Measurements from ENCODE around the gene SAPCD1. TPM values are rescaled to one million over a fixed set of nuclear protein-coding genes. Genes with fewer than 3 reads are reported as not detected.

SAPCD1 gene
- total RNA-seq, 1 donor from 2014 or later, result 1.2 TPM

GRCh38 chr6:31811645-31812044 is 49.2 kb downstream of the SAPCD1 start:
- H3K4me1 Mint-ChIP-seq (ENCODE audit: low read depth, unreplicated experiment), result peaks cover 8% of the 10 kb centered on the region
- no peaks in the 10 kb centered on the region for H4K20me1 ChIP-seq (ENCODE audit: insufficient read depth, low read length)
- no peak overlapping the region for H3K4me3 Mint-ChIP-seq (ENCODE audit: unreplicated experiment)
- DNase-seq (ENCODE audit: low read depth), result no peak
- H3K27ac Mint-ChIP-seq (ENCODE audit: unreplicated experiment), result no peak overlapping the region
- H3K4me3 ChIP-seq (ENCODE audit: insufficient read depth, low read depth, low read length), result no peak overlapping the region
- TF ChIP-seq EZH2 (IDR thresholded peaks at IDR 0.05; ENCODE audit: insufficient read depth, low read length) (no peak), CTCF (IDR thresholded peaks at IDR 0.05; ENCODE audit: insufficient read depth, low read depth, low read length) (no peak)
- no peaks in the 10 kb centered on the region for H3K36me3 ChIP-seq (ENCODE audit: insufficient read depth, low read length)
- no peaks in the 10 kb centered on the region for H3K79me2 ChIP-seq (ENCODE audit: insufficient read depth, low read length)
- H3K4me2 ChIP-seq (ENCODE audit: low read length), result no peak overlapping the region
- peaks cover 1% of the 10 kb centered on the region for H3K36me3 Mint-ChIP-seq (ENCODE audit: low read depth, unreplicated experiment)
- H3K9me3 Mint-ChIP-seq (ENCODE audit: unreplicated experiment), result peaks cover 2% of the 10 kb centered on the region
- H2AFZ ChIP-seq (ENCODE audit: low read depth, low read length), result no peak overlapping the region
- H3K9me3 ChIP-seq (ENCODE audit: insufficient read depth, low read depth, low read length), result no peaks in the 10 kb centered on the region
- H3K27me3 ChIP-seq (ENCODE audit: insufficient read depth, low read length), result no peaks in the 10 kb centered on the region
- H3K27me3 Mint-ChIP-seq (ENCODE audit: low read depth, unreplicated experiment), result no peaks in the 10 kb centered on the region
- H3K9ac ChIP-seq (ENCODE audit: low read length), result no peak overlapping the region
- no peak overlapping the region for H3K27ac ChIP-seq (ENCODE audit: low read depth, low read length)
- peaks cover 9% of the 10 kb centered on the region for H3K4me1 ChIP-seq (ENCODE audit: insufficient read depth, low read length)
- no peak for FAIRE-seq

- Histone ChIP-seq H3K9ac (ENCODE audit: low read length) (peak overlapping the region; percentile 66), H4K20me1 (ENCODE audit: insufficient read depth, low read length) (peaks cover 12% of the 10 kb centered on the region), H3K79me2 (ENCODE audit: insufficient read depth, low read length) (peaks cover 12% of the 10 kb centered on the region), H3K27ac (ENCODE audit: low read depth, low read length) (peak overlapping the region; percentile 35), H2AFZ (ENCODE audit: low read depth, low read length) (no peak overlapping the region), H3K36me3 (ENCODE audit: insufficient read depth, low read length) (no peaks in the 10 kb centered on the region), H3K9me3 (ENCODE audit: insufficient read depth, low read depth, low read length) (no peaks in the 10 kb centered on the region), H3K27me3 (ENCODE audit: insufficient read depth, low read length) (no peaks in the 10 kb centered on the region), H3K4me1 (ENCODE audit: insufficient read depth, low read length) (peaks cover 9% of the 10 kb centered on the region), H3K4me3 (ENCODE audit: insufficient read depth, low read depth, low read length) (no peak overlapping the region), H3K4me2 (ENCODE audit: low read length) (peak overlapping the region; percentile 92)
- TF ChIP-seq EZH2 (IDR thresholded peaks at IDR 0.05; ENCODE audit: insufficient read depth, low read length), result no peak
- TF ChIP-seq CTCF (IDR thresholded peaks at IDR 0.05; ENCODE audit: insufficient read depth, low read depth, low read length), result no peak
- Mint-ChIP-seq H3K4me1 (ENCODE audit: low read depth, unreplicated experiment) (peaks cover 11% of the 10 kb centered on the region), H3K27ac (ENCODE audit: unreplicated experiment) (peak overlapping the region; percentile 99), H3K9me3 (ENCODE audit: unreplicated experiment) (peaks cover 2% of the 10 kb centered on the region), H3K27me3 (ENCODE audit: low read depth, unreplicated experiment) (no peaks in the 10 kb centered on the region), H3K36me3 (ENCODE audit: low read depth, unreplicated experiment) (peaks cover 4% of the 10 kb centered on the region), H3K4me3 (ENCODE audit: unreplicated experiment) (peak overlapping the region; percentile 75)
- DNase-seq (ENCODE audit: low read depth) (no peak), FAIRE-seq (no peak)
These were observed 51.0 kb downstream of the SAPCD1 start for GRCh38 chr6:31813465-31813849.

Other genes starting within 250 kb of the SAPCD1 start
- gene MCCD1, start 233.7 kb upstream of the SAPCD1 start, total RNA-seq, result not detected in 2 replicates
- gene DDX39B, start 220.7 kb upstream of the SAPCD1 start, total RNA-seq, result 284 and 294 TPM in 2 replicates
- 2.6 and 3.4 TPM in 2 replicates for gene ATP6V1G2, start 216.0 kb upstream of the SAPCD1 start, total RNA-seq
- gene NFKBIL1, start 215.0 kb upstream of the SAPCD1 start, total RNA-seq, result 18.8 and 20.4 TPM in 2 replicates
- not detected in 2 replicates for gene LTA, start 190.4 kb upstream of the SAPCD1 start, total RNA-seq
- 0.79 and 1.2 TPM in 2 replicates for gene TNF, start 187.1 kb upstream of the SAPCD1 start, total RNA-seq
- 0.26 and 0.52 TPM in 2 replicates for gene LTB, start 180.2 kb upstream of the SAPCD1 start, total RNA-seq
- not detected in 2 replicates for gene LST1, start 176.4 kb upstream of the SAPCD1 start, total RNA-seq
- not detected in 2 replicates for gene NCR3, start 169.7 kb upstream of the SAPCD1 start, total RNA-seq
- gene AIF1, start 147.4 kb upstream of the SAPCD1 start, total RNA-seq, result not detected in 2 replicates
- 180 and 188 TPM in 2 replicates for gene PRRC2A, start 141.9 kb upstream of the SAPCD1 start, total RNA-seq
- 233 and 247 TPM in 2 replicates for gene BAG6, start 110.0 kb upstream of the SAPCD1 start, total RNA-seq
- 0.89 and 1.2 TPM in 2 replicates for gene APOM, start 106.8 kb upstream of the SAPCD1 start, total RNA-seq
- 14.7 and 15.5 TPM in 2 replicates for gene C6orf47, start 101.9 kb upstream of the SAPCD1 start, total RNA-seq
- 11.7 and 13.8 TPM in 2 replicates for gene GPANK1, start 97.7 kb upstream of the SAPCD1 start, total RNA-seq
- 200 and 208 TPM in 2 replicates for gene CSNK2B, start 96.6 kb upstream of the SAPCD1 start, total RNA-seq
- gene LY6G5B, start 92.7 kb upstream of the SAPCD1 start, total RNA-seq, result 17.5 and 20.3 TPM in 2 replicates
- gene LY6G5C, start 81.6 kb upstream of the SAPCD1 start, total RNA-seq, result 2.9 and 3.9 TPM in 2 replicates
- 34.3 and 38.3 TPM in 2 replicates for gene ABHD16A, start 59.3 kb upstream of the SAPCD1 start, total RNA-seq
- not detected in 2 replicates for gene LY6G6F, start 55.8 kb upstream of the SAPCD1 start, total RNA-seq
- not detected in 2 replicates for gene LY6G6D, start 47.3 kb upstream of the SAPCD1 start, total RNA-seq
- 0.41 and 0.66 TPM in 2 replicates for gene LY6G6C, start 40.9 kb upstream of the SAPCD1 start, total RNA-seq
- gene MPIG6B, start 39.3 kb upstream of the SAPCD1 start, total RNA-seq, result not detected in 2 replicates
- gene DDAH2, start 33.4 kb upstream of the SAPCD1 start, total RNA-seq, result 62.5 and 72.4 TPM in 2 replicates
- 484 and 518 TPM in 2 replicates for gene CLIC1, start 26.1 kb upstream of the SAPCD1 start, total RNA-seq
- 5.7 and 6.8 TPM in 2 replicates for gene MSH5, start 22.7 kb upstream of the SAPCD1 start, total RNA-seq
- 0.54 and 0.94 TPM in 2 replicates for gene VWA7, start 14.7 kb downstream of the SAPCD1 start, total RNA-seq
- gene VARS1, start 33.1 kb downstream of the SAPCD1 start, total RNA-seq, result 94.8 and 96.3 TPM in 2 replicates
- gene LSM2, start 44.3 kb downstream of the SAPCD1 start, total RNA-seq, result 43.8 and 44.0 TPM in 2 replicates
- 0.98 and 1.1 TPM in 2 replicates for gene HSPA1L, start 52.6 kb downstream of the SAPCD1 start, total RNA-seq
- 52.6 and 52.7 TPM in 2 replicates for gene HSPA1A, start 52.9 kb downstream of the SAPCD1 start, total RNA-seq
- gene HSPA1B, start 65.1 kb downstream of the SAPCD1 start, total RNA-seq, result 64.9 and 77.2 TPM in 2 replicates
- 45.0 and 47.3 TPM in 2 replicates for gene NEU1, start 100.2 kb downstream of the SAPCD1 start, total RNA-seq
- 0.23 and 0.29 TPM in 2 replicates for gene SLC44A4, start 116.3 kb downstream of the SAPCD1 start, total RNA-seq
- 32.6 and 35.8 TPM in 2 replicates for gene EHMT2, start 135.0 kb downstream of the SAPCD1 start, total RNA-seq
- 3.7 and 4.6 TPM in 2 replicates for gene ZBTB12, start 139.4 kb downstream of the SAPCD1 start, total RNA-seq
- gene C2, start 165.1 kb downstream of the SAPCD1 start, total RNA-seq, result 0.20 and 0.43 TPM in 2 replicates
- 1.0 and 1.4 TPM in 2 replicates for gene CFB, start 183.4 kb downstream of the SAPCD1 start, total RNA-seq
- 47.7 and 48.1 TPM in 2 replicates for gene NELFE, start 196.3 kb downstream of the SAPCD1 start, total RNA-seq
- 75.3 and 79.1 TPM in 2 replicates for gene SKIC2, start 196.5 kb downstream of the SAPCD1 start, total RNA-seq
- 12.6 and 15.6 TPM in 2 replicates for gene DXO, start 209.5 kb downstream of the SAPCD1 start, total RNA-seq
- gene C4A, start 219.4 kb downstream of the SAPCD1 start, total RNA-seq, result 3.8 and 4.6 TPM in 2 replicates

Measured in astrocyte (in vitro differentiated cells and primary cell).